Pancreas (tissue), 10 donors: ENCODE measurements around the gene TMEM198. TPM values are rescaled to one million over a fixed set of nuclear protein-coding genes. Genes with fewer than 3 reads are reported as not detected.

Source experiments
- ATAC-seq, 4 donors: fragments of 200-7000 bp; cut with Tn5 transposase; one replicate each; pipeline versions ENCODE4 v1.8.0 to v1.9.1; 2020; ENCODE audit warnings: mild to moderate bottlenecking in 4 of 4, moderate library complexity in 4 of 4
- DNase-seq, 6 donors: peaks; one replicate each; pipeline ENCODE4 v3.0.0-alpha.2; 2020
- FAIRE-seq: peaks from 2 replicates; lab custom pipeline; 2012; peaks lifted over from hg19 to GRCh38; lab: Jason Lieb, UNC
- H3K27ac ChIP-seq, 4 donors: fragments of 200-600 bp; sonication (generic); 1 replicate in 3 of 4; 2 replicates in 1 of 4; pipeline versions ENCODE4 v1.5.0 to v1.8.0; 2020
- H3K27me3 ChIP-seq, 4 donors: fragments of 200-600 bp; one replicate each; pipeline ENCODE4 v1.8.0; 2021
- H3K36me3 ChIP-seq, 3 donors: fragments of 200-600 bp; sonication (generic) in 1 of 3; one replicate each; pipeline versions ENCODE4 v1.5.0 to v1.8.0; 2020 to 2021
- H3K4me1 ChIP-seq, 3 donors: fragments of 200-600 bp; one replicate each; pipeline ENCODE4 v1.8.0; 2021
- H3K4me3 ChIP-seq, 4 donors: fragments of 200-600 bp; sonication (generic) in 2 of 4; one replicate each; pipeline versions ENCODE4 v1.5.0 to v1.8.0; 2020 to 2021
- H3K9me3 ChIP-seq, 4 donors: fragments of 200-600 bp; one replicate each; pipeline ENCODE4 v1.8.0; 2021
- CTCF ChIP-seq, 4 donors: fragments of 200-600 bp; sonication (generic) in 3 of 4; IDR thresholded peaks; one replicate each; pipeline versions ENCODE4 v1.5.0 to v1.8.0; 2021; ENCODE audit warnings: antibody characterized with exemption in 4 of 4
- WGBS, 2 donors: extraction: QIAGEN DNeasy Blood & Tissue Kit; methylation state at CpG; one replicate each; pipeline ENCODE4 v1.1.7; 2013; 5-methylcytosine and 5-hydroxymethylcytosine counted together
- intact Hi-C, 3 donors: fragments of 100-400 bp; cut with DNase I; formaldehyde crosslinking; loops; one replicate each; pipeline versions ENCODE4 v1.11.1 to v1.14.2; 2022
- polyA plus RNA-seq, 2 donors: library from polyadenylated mRNA; stranded (reverse); fragments of 200-250 nt; gene quantifications; one replicate each; pipeline ENCODE4 v1.2.3, GENCODE V29; 2013
- total RNA-seq, 6 donors: library from RNA; stranded (reverse); fragmentation: NEBNext Ultra II Directional in 4 of 6; extraction: Animal tissue kit (Norgen Biotek cat#: 25700) in 4 of 6; gene quantifications; one replicate each; pipeline versions ENCODE4 v1.2.1 to v1.2.4, GENCODE V29; 2021 to 2023
- donor health status: healthy with polysubstance abuse.
- donor health status: DM: no; HTN: no; CAD: no; lungs with moderate emphysema.
- donor health status: DM: no; HTN: no; CAD: no.
- donor health status: control.
- donor health status: control.
- donor health status: Bipolar disorder and iron deficiency.
- donor health status: DM: yes; HTN: yes; CAD: no.
- donor health status: DM: no; HTN: no; CAD: no.
- donor health status: DM: no; HTN: no; CAD: no.
- donor health status: DM: yes; HTN: yes; CAD: no.

Gene TMEM198
- total and polyA plus RNA-seq, 8 donors: 2.6 to 13.3 (median 5.9) TPM

- H3K27ac ChIP-seq: no peak overlapping the region
- WGBS, 2 donors: 27 to 44% methylated on average over 5 of the region's 5 CpGs
- ATAC-seq: no peak
- no peaks in the 10 kb centered on the region for H3K36me3 ChIP-seq
- no peak for FAIRE-seq
- no peaks in the 10 kb centered on the region for H3K9me3 ChIP-seq
- TF ChIP-seq CTCF (IDR thresholded peaks at IDR 0.05): no peak
- DNase-seq: no peak
- no peaks in the 10 kb centered on the region for H3K4me1 ChIP-seq
- intact Hi-C loops: loop anchor here in 2 of 3 donors (5.0 kb wide), 2 partner anchors 50 to 120 kb away; no protein-coding TSS in a partner anchor
- H3K27me3 ChIP-seq: peaks cover 0 to 35% (median 0%) of the 10 kb centered on the region in 4 donors
- H3K4me3 ChIP-seq: no peak overlapping the region
Observed at GRCh38 chr2:219527472-219527871, 16.4 kb upstream of the TMEM198 start.

GRCh38 chr2:219530048-219530963 lies 13.5 kb upstream of the TMEM198 start:
- intact Hi-C loops: loop anchor here in 2 of 3 donors (5.0 to 10.0 kb wide), 3 partner anchors 63 to 114 kb away; no protein-coding TSS in a partner anchor
- peak; percentile 93 to 99 (median 95) for TF ChIP-seq CTCF (IDR thresholded peaks at IDR 0.05)
- no peak overlapping the region for H3K4me3 ChIP-seq
- FAIRE-seq (no peak), ATAC-seq (peak; percentile 94 to 98 (median 95)), DNase-seq (peak; percentile 77 to 97 (median 89))
- 13 to 18% methylated on average over 20 to 21 of the region's 21 CpGs for WGBS, 2 donors
- no peaks in the 10 kb centered on the region for H3K9me3 ChIP-seq
- H3K27ac ChIP-seq: no peak overlapping the region
- H3K4me1 ChIP-seq: no peaks in the 10 kb centered on the region
- no peaks in the 10 kb centered on the region for H3K36me3 ChIP-seq
- peaks cover 0 to 17% (median 0%) of the 10 kb centered on the region in 4 donors for H3K27me3 ChIP-seq

- peaks cover 0 to 17% (median 0%) of the 10 kb centered on the region in 4 donors for H3K27me3 ChIP-seq
- no peak overlapping the region for H3K4me3 ChIP-seq
- H3K4me1 ChIP-seq: no peaks in the 10 kb centered on the region
- no peak for FAIRE-seq
- ATAC-seq: no peak
- no peaks in the 10 kb centered on the region for H3K36me3 ChIP-seq
- no peak for DNase-seq
- H3K9me3 ChIP-seq: no peaks in the 10 kb centered on the region
- H3K27ac ChIP-seq: no peak overlapping the region
- intact Hi-C loops: loop anchor here in 2 of 3 donors (5.0 to 10.0 kb wide), 3 partner anchors 65 to 113 kb away; no protein-coding TSS in a partner anchor
- WGBS, 2 donors: 58 to 61% methylated on average over 20 of the region's 20 CpGs
- TF ChIP-seq CTCF (IDR thresholded peaks at IDR 0.05): no peak
Observed at GRCh38 chr2:219531639-219532377, 12.0 kb upstream of the TMEM198 start.

DNA sequence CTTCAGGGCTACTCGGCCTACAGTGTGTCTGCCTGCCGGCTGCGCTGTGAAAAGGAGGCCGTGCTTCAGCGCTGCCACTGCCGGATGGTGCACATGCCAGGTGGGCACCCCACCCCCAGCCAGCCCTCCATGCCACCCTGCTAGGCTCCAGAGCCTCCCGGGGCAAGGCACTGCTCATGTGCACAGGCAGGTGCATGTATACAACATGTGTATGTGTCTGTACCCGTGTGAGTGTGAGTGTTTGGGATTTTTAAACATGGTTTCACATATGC lies 11.5 kb upstream of the TMEM198 start:
- no peak for FAIRE-seq
- intact Hi-C loops: loop anchor here in 2 of 3 donors (5.0 to 10.0 kb wide), 3 partner anchors 65 to 112 kb away; no protein-coding TSS in a partner anchor
- no peaks in the 10 kb centered on the region for H3K4me1 ChIP-seq
- ATAC-seq: no peak
- DNase-seq: peak in 1 of 6 donors; percentile 56
- no peaks in the 10 kb centered on the region for H3K9me3 ChIP-seq
- no peaks in the 10 kb centered on the region for H3K36me3 ChIP-seq
- WGBS, 2 donors: 64 to 76% methylated on average over 8 of the region's 8 CpGs
- H3K27me3 ChIP-seq: peaks cover 0 to 17% (median 0%) of the 10 kb centered on the region in 4 donors
- H3K27ac ChIP-seq: no peak overlapping the region
- TF ChIP-seq CTCF (IDR thresholded peaks at IDR 0.05): no peak
- no peak overlapping the region for H3K4me3 ChIP-seq
